HepG2 (cell line): Measurements from ENCODE around the gene DHRS11. TPM values are rescaled to one million over a fixed set of nuclear protein-coding genes. Genes with fewer than 3 reads are reported as not detected.
A peak's percentile ranks its signal among the peaks of the same experiment; 100 is the strongest.

Experiments
- ATM ChIP-seq: fragments of 450-650 bp; IDR thresholded peaks from 2 replicates; pipeline ENCODE4 v1.7.1; 2017; ENCODE audit warnings: mild to moderate bottlenecking, borderline replicate concordance
- CBX2 ChIP-seq, 2 experiments: fragments of 200-600 bp in 1 of 2; sonication (generic); formaldehyde crosslinking in 1 of 2; IDR thresholded peaks; 2 replicates each; pipeline versions ENCODE4 v1.7.0 to v1.8.1; 2018 to 2022; ENCODE audit warnings: low read depth in 2 of 2, low read length in 1 of 2, mild to moderate bottlenecking in 1 of 2, missing genetic modification reagents in 1 of 2
- HMGXB4 ChIP-seq, 2 experiments: sonication (generic) in 1 of 2; formaldehyde crosslinking in 1 of 2; IDR thresholded peaks; 2 replicates each; pipeline versions ENCODE4 v1.4.0 to v1.6.1; 2018 to 2020; ENCODE audit warnings: missing genetic modification reagents in 2 of 2, borderline replicate concordance in 1 of 2, low read depth in 1 of 2, mild to moderate bottlenecking in 1 of 2, missing biosample characterization in 1 of 2
- KIAA2018 ChIP-seq: sonication (generic); formaldehyde crosslinking; IDR thresholded peaks from 2 replicates; pipeline ENCODE4 v1.5.0; 2020; ENCODE audit warnings: mild to moderate bottlenecking, missing genetic modification reagents, borderline replicate concordance
- MED1 ChIP-seq: sonication (generic); formaldehyde crosslinking; IDR thresholded peaks from 2 replicates; pipeline ENCODE4 v1.4.0; 2020; ENCODE audit warnings: missing genetic modification reagents
- MYPOP ChIP-seq: sonication (generic); formaldehyde crosslinking; IDR thresholded peaks from 2 replicates; pipeline ENCODE4 v1.8.1; 2023; ENCODE audit warnings: mild to moderate bottlenecking, moderate library complexity, missing genetic modification reagents
- SOX5 ChIP-seq: IDR thresholded peaks from 2 replicates; pipeline ENCODE4 v1.6.1; 2016; ENCODE audit warnings: borderline replicate concordance
- ZBTB7B ChIP-seq: sonication (generic); formaldehyde crosslinking; IDR thresholded peaks from 2 replicates; pipeline ENCODE4 v1.4.0; 2020; ENCODE audit warnings: missing genetic modification reagents
- ZFP36 ChIP-seq: fragments of 150-350 bp; IDR thresholded peaks from 2 replicates; pipeline ENCODE4 v1.6.1; 2018; ENCODE audit warnings: borderline replicate concordance, low read length, low read depth; ENCODE audit not compliant: partially characterized antibody
- ZNF224 ChIP-seq: sonication (generic); formaldehyde crosslinking; IDR thresholded peaks from 2 replicates; pipeline ENCODE4 v1.5.0; 2020; ENCODE audit warnings: mild to moderate bottlenecking, missing genetic modification reagents
- ZNF225 ChIP-seq: sonication (generic); formaldehyde crosslinking; IDR thresholded peaks from 2 replicates; pipeline ENCODE4 v1.4.0; 2020; ENCODE audit warnings: mild to moderate bottlenecking, missing genetic modification reagents
- ZNF644 ChIP-seq: IDR thresholded peaks from 2 replicates; pipeline ENCODE4 v1.6.1; 2016; ENCODE audit warnings: low read depth
- ZZZ3 ChIP-seq: sonication (generic); formaldehyde crosslinking; IDR thresholded peaks from 2 replicates; pipeline ENCODE4 v1.4.0; 2020; ENCODE audit warnings: missing genetic modification reagents, mild to moderate bottlenecking, borderline replicate concordance
- polyA plus RNA-seq, 8 experiments: library from polyadenylated mRNA; depleted of rRNA in 3 of 8; stranded (reverse) in 7 of 8; unstranded in 1 of 8; fragments of >200 nt; fragmentation: Illumina TruSeq in 4 of 8; extraction: Trizol in 4 of 8; gene quantifications; 2 replicates each; pipeline versions ENCODE4 v1.2.1 to v1.2.3, GENCODE V29; 2011 to 2016; ENCODE audit warnings: low read depth in 4 of 8, missing spikeins in 1 of 8, mixed read lengths in 1 of 8; ENCODE audit not compliant: insufficient read depth in 1 of 8
- total RNA-seq, 5 experiments: library from RNA; depleted of rRNA; stranded (reverse); fragments of >200 nt; fragmentation: Illumina TruSeq; extraction: Trizol; gene quantifications; 2 replicates each; pipeline ENCODE4 v1.2.3, GENCODE V29; 2016; ENCODE audit warnings: low read depth in 1 of 5
- TF ChIP-seq, protein P1 (sequence below): sonication (generic); formaldehyde crosslinking; IDR thresholded peaks from 2 replicates; pipeline ENCODE4 v1.4.0; 2020; ENCODE audit warnings: missing genetic modification reagents

The DHRS11 gene
- total and polyA plus RNA-seq, 2 of the 13 experiments (the other 11 are each of a cell fraction or from before 2014, with no cell fraction given), result 28.4 to 41.9 TPM

DNA sequence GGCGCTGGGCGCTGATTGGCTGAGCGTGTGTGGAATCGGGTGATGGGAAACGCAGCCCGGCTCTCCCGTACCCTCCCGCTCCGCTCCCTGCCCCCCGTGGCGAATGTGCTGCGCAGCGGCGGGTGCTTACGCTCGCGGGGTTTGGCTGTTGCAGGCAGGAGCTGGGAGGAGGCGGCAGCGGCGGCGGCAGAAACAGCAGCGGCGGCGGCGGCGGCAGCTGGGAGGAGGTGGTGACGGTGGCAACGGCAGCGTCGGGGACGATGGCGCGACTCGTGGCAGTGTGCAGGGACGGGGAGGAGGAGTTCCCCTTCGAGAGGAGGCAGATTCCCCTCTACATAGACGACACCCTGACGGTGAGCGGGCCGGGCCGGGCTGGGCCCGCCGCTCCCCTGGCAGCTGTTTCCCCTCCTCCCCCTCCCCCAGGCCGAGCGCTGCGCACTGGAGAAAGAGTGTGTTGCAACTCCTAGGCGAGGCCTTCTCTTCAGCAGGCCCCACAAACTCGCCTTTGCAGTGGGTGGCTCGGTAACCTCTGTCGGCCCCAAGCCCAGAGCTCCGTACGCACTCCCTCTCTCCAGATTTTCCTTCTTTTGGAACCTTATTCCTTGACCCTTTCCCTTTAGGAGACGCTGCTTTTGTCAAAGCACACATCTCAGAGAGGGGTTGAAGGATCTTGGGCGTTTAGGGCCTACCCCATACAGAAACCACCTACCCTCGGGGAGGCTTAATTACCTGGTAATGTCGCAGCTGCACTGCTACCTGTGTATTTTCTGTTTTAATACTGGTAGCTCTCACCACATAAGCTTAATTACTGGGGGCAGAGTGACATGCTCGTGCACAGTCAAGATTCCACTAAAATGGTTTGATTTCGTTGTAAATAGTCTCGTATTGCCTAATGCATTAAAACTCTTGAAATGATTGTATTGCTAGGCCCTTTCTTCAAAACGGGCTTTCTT lies 45.9 kb upstream of the DHRS11 start (continued):
- TF ChIP-seq ATM, result no peak
- TF ChIP-seq, protein P1, sequence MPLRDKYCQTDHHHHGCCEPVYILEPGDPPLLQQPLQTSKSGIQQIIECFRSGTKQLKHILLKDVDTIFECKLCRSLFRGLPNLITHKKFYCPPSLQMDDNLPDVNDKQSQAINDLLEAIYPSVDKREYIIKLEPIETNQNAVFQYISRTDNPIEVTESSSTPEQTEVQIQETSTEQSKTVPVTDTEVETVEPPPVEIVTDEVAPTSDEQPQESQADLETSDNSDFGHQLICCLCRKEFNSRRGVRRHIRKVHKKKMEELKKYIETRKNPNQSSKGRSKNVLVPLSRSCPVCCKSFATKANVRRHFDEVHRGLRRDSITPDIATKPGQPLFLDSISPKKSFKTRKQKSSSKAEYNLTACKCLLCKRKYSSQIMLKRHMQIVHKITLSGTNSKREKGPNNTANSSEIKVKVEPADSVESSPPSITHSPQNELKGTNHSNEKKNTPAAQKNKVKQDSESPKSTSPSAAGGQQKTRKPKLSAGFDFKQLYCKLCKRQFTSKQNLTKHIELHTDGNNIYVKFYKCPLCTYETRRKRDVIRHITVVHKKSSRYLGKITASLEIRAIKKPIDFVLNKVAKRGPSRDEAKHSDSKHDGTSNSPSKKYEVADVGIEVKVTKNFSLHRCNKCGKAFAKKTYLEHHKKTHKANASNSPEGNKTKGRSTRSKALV (CRISPR knock-in tag), result 0 out of 2 replicates have a peak, but pooled peaks have one; percentile 17
- no peak for TF ChIP-seq SOX5 (CRISPR knock-in tag)
- no peak for TF ChIP-seq ZNF644 (CRISPR knock-in tag)
- no peak for TF ChIP-seq ZBTB7B (CRISPR knock-in tag)
- peak; percentile 69; the same call in 1 of the 2 replicates for TF ChIP-seq ZZZ3 (CRISPR knock-in tag)
- no peak for TF ChIP-seq ZNF225 (CRISPR knock-in tag)
- peak; percentile 80 for TF ChIP-seq MYPOP (CRISPR knock-in tag)
- no peak for TF ChIP-seq KIAA2018 (CRISPR knock-in tag)
- peak; percentile 67 to 74; a peak in 3 of 4 replicates for TF ChIP-seq HMGXB4 (CRISPR knock-in tag; IDR thresholded peaks at IDR 0.05; ENCODE audit: borderline replicate concordance in 1 of 2, low read depth in 1 of 2)
- TF ChIP-seq ZNF224 (CRISPR knock-in tag), result no peak
- no peak for TF ChIP-seq CBX2 (IDR thresholded peaks at IDR 0.05; ENCODE audit: low read depth, low read length)
- no peak for TF ChIP-seq CBX2 (CRISPR knock-in tag; IDR thresholded peaks at IDR 0.05; ENCODE audit: low read depth)
- peak; percentile 65 for TF ChIP-seq MED1 (CRISPR knock-in tag)
- TF ChIP-seq ZFP36, result no peak
